Measurements from ENCODE around the gene FOXP1. TPM values are rescaled to one million over a fixed set of nuclear protein-coding genes. Genes with fewer than 3 reads are reported as not detected.

FOXP1 gene
- total and polyA plus RNA-seq, 4 donors, result 4.9 to 35.4 (median 32.0) TPM

DNA sequence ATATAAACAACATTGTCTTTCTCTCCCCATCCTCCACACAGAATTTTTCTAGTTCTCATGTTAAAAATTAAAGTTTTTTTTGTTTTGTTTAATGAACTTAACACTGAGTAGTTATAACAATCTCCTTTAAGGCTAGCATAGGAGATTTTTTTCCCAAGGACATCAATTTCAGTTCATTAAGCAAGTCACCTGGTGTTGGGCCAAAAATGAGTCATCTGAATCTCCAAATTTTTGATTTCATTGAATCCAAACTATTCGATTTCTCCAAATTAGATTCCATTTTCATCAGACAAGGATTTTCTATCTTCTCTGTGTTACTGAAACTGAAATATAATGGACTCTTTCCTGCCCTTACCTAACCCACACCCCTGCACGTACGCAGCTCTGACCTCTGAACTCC lies 639.6 kb downstream of the FOXP1 start (continued):
- TF ChIP-seq, protein P1, sequence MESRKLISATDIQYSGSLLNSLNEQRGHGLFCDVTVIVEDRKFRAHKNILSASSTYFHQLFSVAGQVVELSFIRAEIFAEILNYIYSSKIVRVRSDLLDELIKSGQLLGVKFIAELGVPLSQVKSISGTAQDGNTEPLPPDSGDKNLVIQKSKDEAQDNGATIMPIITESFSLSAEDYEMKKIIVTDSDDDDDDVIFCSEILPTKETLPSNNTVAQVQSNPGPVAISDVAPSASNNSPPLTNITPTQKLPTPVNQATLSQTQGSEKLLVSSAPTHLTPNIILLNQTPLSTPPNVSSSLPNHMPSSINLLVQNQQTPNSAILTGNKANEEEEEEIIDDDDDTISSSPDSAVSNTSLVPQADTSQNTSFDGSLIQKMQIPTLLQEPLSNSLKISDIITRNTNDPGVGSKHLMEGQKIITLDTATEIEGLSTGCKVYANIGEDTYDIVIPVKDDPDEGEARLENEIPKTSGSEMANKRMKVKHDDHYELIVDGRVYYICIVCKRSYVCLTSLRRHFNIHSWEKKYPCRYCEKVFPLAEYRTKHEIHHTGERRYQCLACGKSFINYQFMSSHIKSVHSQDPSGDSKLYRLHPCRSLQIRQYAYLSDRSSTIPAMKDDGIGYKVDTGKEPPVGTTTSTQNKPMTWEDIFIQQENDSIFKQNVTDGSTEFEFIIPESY (IDR thresholded peaks at IDR 0.05), result no peak
- TF ChIP-seq GABPA (IDR thresholded peaks at IDR 0.05 in 1 of 2, conservative IDR thresholded peaks at IDR 0.05 in 1 of 2) (no peak), YY1 (IDR thresholded peaks at IDR 0.05) (no peak), NR2F2 (IDR thresholded peaks at IDR 0.05) (no peak), HNF4G (IDR thresholded peaks at IDR 0.05) (no peak), SP1 (IDR thresholded peaks at IDR 0.05) (no peak)

DNA sequence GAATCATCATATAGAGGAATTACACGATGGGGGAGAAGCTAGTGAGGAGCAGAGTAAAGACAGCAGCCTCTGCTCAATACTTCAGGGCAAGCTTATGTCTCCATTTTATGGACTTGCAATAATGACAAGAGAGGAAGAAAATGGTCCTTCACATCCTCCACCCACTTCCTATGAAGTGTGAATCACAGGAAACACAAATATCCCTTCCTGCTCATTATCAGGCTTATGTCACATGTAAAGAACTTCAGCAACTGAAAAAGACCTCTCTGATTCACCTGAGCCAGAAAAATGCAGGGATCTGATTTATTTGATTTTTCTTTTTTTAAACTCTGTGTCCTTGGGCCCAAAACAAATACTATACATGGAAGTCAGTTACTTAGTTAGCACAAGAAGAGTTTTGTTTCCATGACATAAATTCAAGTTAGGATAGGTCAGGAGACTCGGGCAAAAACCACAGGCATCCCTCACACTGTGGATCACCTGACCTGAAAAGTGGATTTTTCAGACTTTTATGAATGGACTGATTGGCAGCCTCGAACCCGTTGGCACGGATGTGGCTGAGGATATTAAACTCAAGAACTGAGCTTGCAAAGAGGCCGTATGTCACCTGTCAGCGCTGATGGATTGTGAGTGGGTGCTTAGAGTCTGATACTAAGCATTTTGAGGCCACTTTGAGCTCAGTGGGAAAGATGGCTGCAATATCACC lies 650.3 kb downstream of the FOXP1 start:
- H3K9ac ChIP-seq (ENCODE audit: low read depth in 1 of 2, low read length in 2 of 2), result no peak overlapping the region
- 94% methylated on average over 7 of the region's 7 CpGs for WGBS
- H3K9me3 ChIP-seq (ENCODE audit: control insufficient read depth in 4 of 4, low read length in 3 of 4), result no peaks in the 10 kb centered on the region
- no peaks in the 10 kb centered on the region for H3K36me3 ChIP-seq (ENCODE audit: control insufficient read depth in 4 of 4, insufficient read depth in 3 of 4, low read depth in 1 of 4, low read length in 3 of 4)
- no peak overlapping the region for H3K27ac ChIP-seq (ENCODE audit: low read depth in 1 of 2, low read length in 2 of 2)
- H3K27me3 ChIP-seq (ENCODE audit: control insufficient read depth in 4 of 4, insufficient read depth in 4 of 4, low read length in 3 of 4), result no peaks in the 10 kb centered on the region
- no peak overlapping the region for H3K4me3 ChIP-seq (ENCODE audit: low read depth in 1 of 3, low read length in 3 of 3)
- DNase-seq (ENCODE audit: low spot score), result no peak
- no peaks in the 10 kb centered on the region for H3K4me1 ChIP-seq (ENCODE audit: control insufficient read depth in 4 of 4, insufficient read depth in 4 of 4, low read length in 3 of 4)
- no peak for TF ChIP-seq EGR1 (IDR thresholded peaks at IDR 0.05; ENCODE audit: low read depth in 2 of 2)
- no peak for TF ChIP-seq HNF4G (IDR thresholded peaks at IDR 0.05)
- TF ChIP-seq NR2F2 (IDR thresholded peaks at IDR 0.05), result no peak
- TF ChIP-seq, protein P2, sequence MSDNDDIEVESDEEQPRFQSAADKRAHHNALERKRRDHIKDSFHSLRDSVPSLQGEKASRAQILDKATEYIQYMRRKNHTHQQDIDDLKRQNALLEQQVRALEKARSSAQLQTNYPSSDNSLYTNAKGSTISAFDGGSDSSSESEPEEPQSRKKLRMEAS (IDR thresholded peaks at IDR 0.05), result no peak
- no peak for TF ChIP-seq REST (IDR thresholded peaks at IDR 0.05)
- no peak for TF ChIP-seq RAD21 (IDR thresholded peaks at IDR 0.05)
- TF ChIP-seq SP1 (IDR thresholded peaks at IDR 0.05), result no peak
- TF ChIP-seq JUND (IDR thresholded peaks at IDR 0.05), result no peak
- TF ChIP-seq, protein P1 (IDR thresholded peaks at IDR 0.05), result no peak
- no peak for TF ChIP-seq ATF3 (IDR thresholded peaks at IDR 0.05)
- TF ChIP-seq FOXA2 (IDR thresholded peaks at IDR 0.05), result no peak
- TF ChIP-seq GABPA (IDR thresholded peaks at IDR 0.05 in 1 of 2, conservative IDR thresholded peaks at IDR 0.05 in 1 of 2), result no peak
- no peak for TF ChIP-seq FOXA1 (IDR thresholded peaks at IDR 0.05)
- TF ChIP-seq YY1 (IDR thresholded peaks at IDR 0.05), result no peak
- TF ChIP-seq TAF1 (conservative IDR thresholded peaks at IDR 0.05), result no peak
- no peak for TF ChIP-seq RXRA (IDR thresholded peaks at IDR 0.05)
- TF ChIP-seq CTCF (IDR thresholded peaks at IDR 0.05; ENCODE audit: low read depth, low read length, missing input control), result no peak
